GM18951 (cell line): ENCODE data around the gene IL1F10.
"Not testable (repeated sequence)": the region's sequence is repeated elsewhere in the genome, so short reads cannot be mapped to it uniquely, and the experiment has no call there.

Experiments used
- POLR2A ChIP-seq: IDR thresholded peaks from 4 replicates; pipeline ENCODE4 v1.6.1; 2011; ENCODE audit warnings: mild to moderate bottlenecking; ENCODE audit not compliant: insufficient read length, insufficient read depth; ENCODE audit errors: extremely low read depth
- in situ Hi-C: fragments of 300-500 bp; cut with MboI; formaldehyde crosslinking; loops from one replicate; pipeline ENCODE4 v1.12.0; 2022; ENCODE audit warnings: low sequenced_read_pairs, mixed read lengths, inconsistent platforms; ENCODE audit not compliant: unreplicated experiment

IL1F10 gene

GRCh38 chr2:113080134-113080533, 12.4 kb downstream of the IL1F10 start:
- no peak for TF ChIP-seq POLR2A
- in situ Hi-C loops = no loop called here

- no peak for TF ChIP-seq POLR2A
- in situ Hi-C loops = no loop called here
Observed at GRCh38 chr2:113081488-113082210, 13.9 kb downstream of the IL1F10 start.

- in situ Hi-C loops = no loop called here
- no peak for TF ChIP-seq POLR2A
Observed at GRCh38 chr2:113083296-113083695, 15.5 kb downstream of the IL1F10 start.

DNA sequence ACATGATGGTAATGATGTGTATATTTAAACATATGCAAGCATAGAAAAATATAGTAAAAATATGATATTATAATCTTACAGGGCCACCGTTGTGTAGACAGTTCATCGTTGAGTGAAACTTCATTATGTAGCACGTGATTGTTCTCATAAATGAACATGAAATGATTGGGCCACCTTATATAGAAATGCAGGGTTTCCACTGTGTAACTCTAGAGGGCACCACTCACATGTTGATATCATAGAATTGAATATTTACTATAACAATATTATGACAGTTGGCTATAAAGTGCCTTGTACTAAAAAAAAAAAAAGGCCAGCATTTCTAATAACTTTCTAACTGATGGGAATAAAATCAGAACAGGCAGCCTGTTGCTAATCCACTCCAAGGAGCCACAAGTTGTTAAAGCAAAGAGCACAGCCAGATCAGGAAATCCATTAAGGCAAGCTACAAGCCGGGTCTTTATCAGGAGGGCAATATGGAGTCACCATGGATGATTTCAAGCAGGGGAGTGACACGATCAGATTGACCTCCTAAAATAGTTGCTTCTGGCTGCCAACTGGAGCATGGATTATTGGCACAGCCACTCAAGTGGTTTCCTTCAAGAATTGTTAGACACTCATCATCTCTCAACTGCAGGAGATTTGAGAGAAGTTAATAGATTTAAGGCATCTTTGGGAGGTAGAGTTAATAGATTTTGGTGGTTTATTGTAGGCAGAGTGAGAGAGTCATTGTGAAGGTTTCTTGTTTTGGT, 16.7 kb downstream of the IL1F10 start:
- TF ChIP-seq POLR2A = no peak
- in situ Hi-C loops = no loop called here

- no peak for TF ChIP-seq POLR2A
- in situ Hi-C loops = no loop called here
Observed at GRCh38 chr2:113085542-113085941, 17.8 kb downstream of the IL1F10 start.

DNA sequence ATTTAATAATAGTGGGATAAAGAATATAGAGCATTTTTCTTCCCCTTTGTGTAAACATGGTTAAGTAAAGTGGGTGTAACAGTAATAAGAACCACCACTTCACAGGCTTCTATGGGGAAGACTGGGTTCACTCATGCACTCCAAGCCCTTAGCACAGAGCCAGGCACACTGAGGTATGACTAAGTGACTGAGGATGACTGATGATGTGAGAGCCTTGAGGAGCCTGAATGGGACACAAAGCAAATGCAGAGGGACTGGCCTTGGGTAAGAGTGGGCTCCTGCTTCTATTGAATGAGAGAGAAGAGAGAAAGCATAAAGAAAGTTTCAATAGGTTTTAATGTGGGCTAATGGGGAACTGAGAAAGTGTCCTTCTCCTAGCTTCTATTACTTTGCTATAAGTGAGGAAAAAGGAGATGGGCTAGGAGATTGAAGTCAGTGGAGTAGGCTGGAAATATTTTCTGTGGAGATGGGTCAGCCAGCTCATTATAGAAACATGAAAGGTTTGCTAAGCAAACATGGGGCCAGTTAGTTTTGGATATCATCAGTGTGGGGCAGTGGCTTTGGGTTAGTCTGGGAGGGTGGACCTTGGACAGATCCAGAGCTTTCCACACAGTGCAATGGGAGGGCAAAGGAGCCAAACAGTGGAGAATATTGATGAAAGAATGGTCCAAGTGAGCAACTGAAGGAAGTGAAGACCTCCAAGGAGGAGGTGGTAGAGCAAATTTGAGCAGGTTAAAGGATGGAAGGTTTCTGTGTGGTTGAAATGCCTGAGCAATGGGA, 20.6 kb downstream of the IL1F10 start:
- no peak for TF ChIP-seq POLR2A
- in situ Hi-C loops = no loop called here

DNA sequence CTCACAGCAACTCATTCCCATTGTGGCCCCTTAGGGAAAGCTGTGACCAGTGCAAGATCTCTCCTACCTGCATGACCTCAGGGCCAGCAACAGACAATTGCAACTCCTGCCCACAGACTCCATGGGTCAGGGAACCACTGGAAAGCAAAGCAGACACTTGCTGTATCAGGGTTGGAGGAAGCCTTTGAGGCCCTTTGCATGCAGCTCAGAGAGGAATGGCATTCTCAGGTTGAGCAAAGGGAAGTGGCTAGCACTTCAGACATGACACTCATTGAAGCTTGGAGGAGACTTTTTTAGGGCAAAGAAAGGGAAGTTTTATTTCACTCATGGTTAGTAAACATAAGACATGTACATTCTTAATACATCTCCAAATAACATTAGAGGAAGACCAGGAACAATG, 22.1 kb downstream of the IL1F10 start:
- no peak for TF ChIP-seq POLR2A
- in situ Hi-C loops = no loop called here

- TF ChIP-seq POLR2A = no peak
- in situ Hi-C loops = no loop called here
Observed at GRCh38 chr2:113091231-113091896, 23.6 kb downstream of the IL1F10 start.

- in situ Hi-C loops = no loop called here
- no peak for TF ChIP-seq POLR2A
Observed at GRCh38 chr2:113092864-113093612, 25.3 kb downstream of the IL1F10 start.

- no peak for TF ChIP-seq POLR2A
Observed at GRCh38 chr2:113093613-113093977, 25.8 kb downstream of the IL1F10 start.

GRCh38 chr2:113096306-113096705, 28.5 kb downstream of the IL1F10 start:
- in situ Hi-C loops = not testable (repeated sequence)

More at GRCh38 chr2:113093613-113093977, 25.8 kb downstream of the IL1F10 start:
- in situ Hi-C loops = no loop called here

DNA sequence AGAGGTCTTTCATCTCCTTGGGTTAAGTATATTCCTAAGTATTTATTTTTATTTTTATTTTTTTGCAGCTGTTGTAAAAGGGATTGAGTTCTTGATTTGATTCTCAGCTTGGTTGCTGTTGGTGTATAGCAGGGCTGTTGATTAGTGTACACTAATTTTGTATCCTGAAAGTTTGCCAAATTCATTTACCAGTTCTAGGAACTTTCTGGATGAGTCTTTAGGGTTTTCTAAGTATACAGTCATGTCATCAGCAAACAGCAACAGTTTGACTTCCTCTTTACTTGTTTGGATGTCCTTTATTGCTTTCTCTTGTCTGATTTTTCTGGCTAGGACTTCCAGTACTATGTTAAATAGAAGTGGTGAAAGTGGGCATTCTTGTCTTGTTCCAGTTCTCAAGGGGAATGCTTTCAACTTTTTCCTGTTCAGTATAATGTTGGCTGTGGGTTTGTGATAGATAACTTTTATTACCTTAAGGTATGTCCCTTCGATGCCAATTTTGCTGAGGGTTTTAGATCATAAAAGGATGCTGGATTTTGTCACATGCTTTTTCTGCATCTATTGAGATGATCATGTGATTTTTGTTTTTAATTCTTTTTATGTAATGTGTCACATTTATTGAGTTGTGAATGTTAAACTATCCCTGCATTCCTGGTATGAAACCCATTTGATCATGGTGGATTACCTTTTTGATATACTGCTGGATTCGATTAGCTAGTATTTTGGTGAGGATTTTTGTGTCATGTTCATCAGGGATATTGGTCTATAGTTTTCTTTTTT, 29.3 kb downstream of the IL1F10 start:
- in situ Hi-C loops = not testable (repeated sequence)
